Calu3 (cell line): ENCODE results near the gene COL3A1. TPM values are rescaled to one million over a fixed set of nuclear protein-coding genes. Genes with fewer than 3 reads are reported as not detected.

Experiments
- BruUV-seq: library from RNA; stranded (reverse); fragments of 400-500 nt; replicated peaks from 2 replicates; lab custom pipeline; 2021; lab: Mats Ljungman, UMichigan
- CTCF ChIA-PET: fragments of 300-600 bp; sonication (Branson Sonifier 250); formaldehyde crosslinking; loops from one replicate; lab custom pipeline; 2022; ENCODE audit warnings: antibody characterized with exemption; lab: Charles Lee
- DNase-seq: peaks from one replicate; pipeline ENCODE4 v3.0.0; 2022
- H3K27ac Mint-ChIP-seq: one replicate; pipeline ENCODE4 v1.8.0; 2022; ENCODE audit warnings: mixed read lengths; ENCODE audit not compliant: unreplicated experiment
- H3K27me3 Mint-ChIP-seq: one replicate; pipeline ENCODE4 v1.8.0; 2022; ENCODE audit warnings: mixed read lengths; ENCODE audit not compliant: unreplicated experiment
- H3K36me3 Mint-ChIP-seq: one replicate; pipeline ENCODE4 v1.8.0; 2022; ENCODE audit warnings: mild to moderate bottlenecking, moderate library complexity, mixed read lengths; ENCODE audit not compliant: insufficient read depth, unreplicated experiment
- H3K4me1 Mint-ChIP-seq: one replicate; pipeline ENCODE4 v1.8.0; 2022; ENCODE audit warnings: mild to moderate bottlenecking, low read depth, mixed read lengths; ENCODE audit not compliant: unreplicated experiment
- H3K4me3 Mint-ChIP-seq: one replicate; pipeline ENCODE4 v1.8.0; 2022; ENCODE audit warnings: mild to moderate bottlenecking, low read depth, moderate library complexity, mixed read lengths; ENCODE audit not compliant: unreplicated experiment
- H3K9me3 Mint-ChIP-seq: one replicate; pipeline ENCODE4 v1.8.0; 2022; ENCODE audit warnings: low read depth, mixed read lengths; ENCODE audit not compliant: unreplicated experiment
- intact Hi-C: fragments of 100-400 bp; cut with micrococcal nuclease; formaldehyde crosslinking; loops from one replicate; pipeline ENCODE4 v1.10.0; 2022; ENCODE audit not compliant: unreplicated experiment
- total RNA-seq: library from RNA; stranded (reverse); gene quantifications from 2 replicates; pipeline ENCODE4 v1.2.3, GENCODE V29; 2022
- TF ChIP-seq, protein P1 (sequence below): fragments of 200-600 bp; IDR thresholded peaks from one replicate; pipeline ENCODE4 v1.8.0; 2022; ENCODE audit warnings: antibody characterized with exemption; ENCODE audit not compliant: unreplicated experiment

The COL3A1 gene
- total RNA-seq, 1 experiment from 2014 or later = not detected

DNA sequence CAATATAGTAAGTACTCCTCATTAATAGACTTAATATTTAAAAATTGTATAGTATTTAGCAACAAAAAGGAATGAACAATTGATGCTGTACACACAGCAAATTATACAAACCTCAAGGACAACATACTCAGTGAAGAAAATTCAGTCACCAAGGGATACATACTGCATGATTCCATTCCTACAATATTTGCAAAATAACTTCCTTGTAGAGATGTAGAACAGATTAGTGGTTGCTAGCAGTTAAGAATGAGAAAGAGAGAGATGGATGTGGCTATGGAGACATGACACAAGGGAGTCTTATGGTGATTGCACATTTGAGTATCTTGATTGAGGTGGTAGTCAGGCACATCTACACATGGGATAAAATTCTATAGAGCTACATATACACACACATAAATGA, 26.0 kb downstream of the COL3A1 start:
- H3K27ac Mint-ChIP-seq = no peak overlapping the region
- H3K4me1 Mint-ChIP-seq = peaks cover 9% of the 10 kb centered on the region
- CTCF ChIA-PET = no interaction called here
- TF ChIP-seq, protein P1, sequence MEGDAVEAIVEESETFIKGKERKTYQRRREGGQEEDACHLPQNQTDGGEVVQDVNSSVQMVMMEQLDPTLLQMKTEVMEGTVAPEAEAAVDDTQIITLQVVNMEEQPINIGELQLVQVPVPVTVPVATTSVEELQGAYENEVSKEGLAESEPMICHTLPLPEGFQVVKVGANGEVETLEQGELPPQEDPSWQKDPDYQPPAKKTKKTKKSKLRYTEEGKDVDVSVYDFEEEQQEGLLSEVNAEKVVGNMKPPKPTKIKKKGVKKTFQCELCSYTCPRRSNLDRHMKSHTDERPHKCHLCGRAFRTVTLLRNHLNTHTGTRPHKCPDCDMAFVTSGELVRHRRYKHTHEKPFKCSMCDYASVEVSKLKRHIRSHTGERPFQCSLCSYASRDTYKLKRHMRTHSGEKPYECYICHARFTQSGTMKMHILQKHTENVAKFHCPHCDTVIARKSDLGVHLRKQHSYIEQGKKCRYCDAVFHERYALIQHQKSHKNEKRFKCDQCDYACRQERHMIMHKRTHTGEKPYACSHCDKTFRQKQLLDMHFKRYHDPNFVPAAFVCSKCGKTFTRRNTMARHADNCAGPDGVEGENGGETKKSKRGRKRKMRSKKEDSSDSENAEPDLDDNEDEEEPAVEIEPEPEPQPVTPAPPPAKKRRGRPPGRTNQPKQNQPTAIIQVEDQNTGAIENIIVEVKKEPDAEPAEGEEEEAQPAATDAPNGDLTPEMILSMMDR = no peak
- intact Hi-C loops = no loop called here
- no peaks in the 10 kb centered on the region for H3K9me3 Mint-ChIP-seq
- H3K4me3 Mint-ChIP-seq = no peak overlapping the region
- no peak for DNase-seq
- H3K36me3 Mint-ChIP-seq = no peaks in the 10 kb centered on the region
- H3K27me3 Mint-ChIP-seq = no peaks in the 10 kb centered on the region
- no TSS peak for BruUV-seq

- Mint-ChIP-seq H3K27ac (no peak overlapping the region), H3K9me3 (no peaks in the 10 kb centered on the region), H3K36me3 (no peaks in the 10 kb centered on the region), H3K4me1 (peaks cover 9% of the 10 kb centered on the region), H3K27me3 (no peaks in the 10 kb centered on the region), H3K4me3 (no peak overlapping the region)
- no TSS peak for BruUV-seq
- DNase-seq = no peak
- CTCF ChIA-PET = no interaction called here
- TF ChIP-seq, protein P1 = no peak
- intact Hi-C loops = no loop called here
Measured at GRCh38 chr2:189002079-189002478, 27.9 kb downstream of the COL3A1 start.

- no peaks in the 10 kb centered on the region for H3K4me1 Mint-ChIP-seq
- H3K4me3 Mint-ChIP-seq = no peak overlapping the region
- no TSS peak for BruUV-seq
- no peaks in the 10 kb centered on the region for H3K9me3 Mint-ChIP-seq
- H3K27ac Mint-ChIP-seq = no peak overlapping the region
- H3K27me3 Mint-ChIP-seq = no peaks in the 10 kb centered on the region
- no peaks in the 10 kb centered on the region for H3K36me3 Mint-ChIP-seq
- TF ChIP-seq, protein P1 = no peak
- CTCF ChIA-PET = no interaction called here
- intact Hi-C loops = no loop called here
- DNase-seq = no peak
Measured at GRCh38 chr2:189008555-189009262, 34.5 kb downstream of the COL3A1 start.

- intact Hi-C loops = no loop called here
- TF ChIP-seq, protein P1 = no peak
- Mint-ChIP-seq H3K36me3 (no peaks in the 10 kb centered on the region), H3K27ac (no peak overlapping the region), H3K9me3 (no peaks in the 10 kb centered on the region), H3K4me3 (no peak overlapping the region), H3K4me1 (no peaks in the 10 kb centered on the region), H3K27me3 (no peaks in the 10 kb centered on the region)
- BruUV-seq = no TSS peak
- CTCF ChIA-PET = no interaction called here
- DNase-seq = no peak
Measured at GRCh38 chr2:189010536-189010935, 36.4 kb downstream of the COL3A1 start.
